Mesothelial cell of epicardium (in vitro differentiated cells): ENCODE data around the gene TBC1D5. TPM values are rescaled to one million over a fixed set of nuclear protein-coding genes. Genes with fewer than 3 reads are reported as not detected.
"Not testable (repeated sequence)": the region's sequence is repeated elsewhere in the genome, so short reads cannot be mapped to it uniquely, and the experiment has no call there.

Experiments used
- DNase-seq, 2 experiments: peaks; one replicate each; pipeline ENCODE4 v3.0.0; 2021; ENCODE audit warnings: low spot score in 2 of 2; ENCODE audit not compliant: unreplicated experiment in 2 of 2
- H3K27ac Mint-ChIP-seq: 2 replicates; pipeline ENCODE4 v1.8.0; 2021; ENCODE audit warnings: mixed read lengths
- H3K27me3 Mint-ChIP-seq: 2 replicates; pipeline ENCODE4 v1.8.0; 2021; ENCODE audit warnings: low read depth, mixed read lengths
- H3K36me3 Mint-ChIP-seq: 2 replicates; pipeline ENCODE4 v1.8.0; 2021; ENCODE audit warnings: mixed read lengths
- H3K4me1 Mint-ChIP-seq: 2 replicates; pipeline ENCODE4 v1.8.0; 2021; ENCODE audit warnings: mixed read lengths
- H3K4me3 Mint-ChIP-seq: 2 replicates; pipeline ENCODE4 v1.8.0; 2021; ENCODE audit warnings: mild to moderate bottlenecking, moderate library complexity, mixed read lengths
- H3K9me3 Mint-ChIP-seq: 2 replicates; pipeline ENCODE4 v1.8.0; 2021; ENCODE audit warnings: mixed read lengths
- total RNA-seq: library from RNA; stranded (reverse); gene quantifications from 3 replicates; pipeline ENCODE4 v1.2.1, GENCODE V29; 2021
- TF ChIP-seq, protein P1 (sequence below): fragments of 200-600 bp; sonication (generic); IDR thresholded peaks from one replicate; pipeline ENCODE4 v1.5.0; 2021; ENCODE audit warnings: antibody characterized with exemption; ENCODE audit not compliant: unreplicated experiment

TBC1D5 gene, protein sequence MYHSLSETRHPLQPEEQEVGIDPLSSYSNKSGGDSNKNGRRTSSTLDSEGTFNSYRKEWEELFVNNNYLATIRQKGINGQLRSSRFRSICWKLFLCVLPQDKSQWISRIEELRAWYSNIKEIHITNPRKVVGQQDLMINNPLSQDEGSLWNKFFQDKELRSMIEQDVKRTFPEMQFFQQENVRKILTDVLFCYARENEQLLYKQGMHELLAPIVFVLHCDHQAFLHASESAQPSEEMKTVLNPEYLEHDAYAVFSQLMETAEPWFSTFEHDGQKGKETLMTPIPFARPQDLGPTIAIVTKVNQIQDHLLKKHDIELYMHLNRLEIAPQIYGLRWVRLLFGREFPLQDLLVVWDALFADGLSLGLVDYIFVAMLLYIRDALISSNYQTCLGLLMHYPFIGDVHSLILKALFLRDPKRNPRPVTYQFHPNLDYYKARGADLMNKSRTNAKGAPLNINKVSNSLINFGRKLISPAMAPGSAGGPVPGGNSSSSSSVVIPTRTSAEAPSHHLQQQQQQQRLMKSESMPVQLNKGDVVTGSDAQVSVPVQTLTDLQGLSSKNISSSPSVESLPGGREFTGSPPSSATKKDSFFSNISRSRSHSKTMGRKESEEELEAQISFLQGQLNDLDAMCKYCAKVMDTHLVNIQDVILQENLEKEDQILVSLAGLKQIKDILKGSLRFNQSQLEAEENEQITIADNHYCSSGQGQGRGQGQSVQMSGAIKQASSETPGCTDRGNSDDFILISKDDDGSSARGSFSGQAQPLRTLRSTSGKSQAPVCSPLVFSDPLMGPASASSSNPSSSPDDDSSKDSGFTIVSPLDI
- 74.9 to 75.3 TPM (median 75.0 TPM) in 3 replicates for total RNA-seq

DNA sequence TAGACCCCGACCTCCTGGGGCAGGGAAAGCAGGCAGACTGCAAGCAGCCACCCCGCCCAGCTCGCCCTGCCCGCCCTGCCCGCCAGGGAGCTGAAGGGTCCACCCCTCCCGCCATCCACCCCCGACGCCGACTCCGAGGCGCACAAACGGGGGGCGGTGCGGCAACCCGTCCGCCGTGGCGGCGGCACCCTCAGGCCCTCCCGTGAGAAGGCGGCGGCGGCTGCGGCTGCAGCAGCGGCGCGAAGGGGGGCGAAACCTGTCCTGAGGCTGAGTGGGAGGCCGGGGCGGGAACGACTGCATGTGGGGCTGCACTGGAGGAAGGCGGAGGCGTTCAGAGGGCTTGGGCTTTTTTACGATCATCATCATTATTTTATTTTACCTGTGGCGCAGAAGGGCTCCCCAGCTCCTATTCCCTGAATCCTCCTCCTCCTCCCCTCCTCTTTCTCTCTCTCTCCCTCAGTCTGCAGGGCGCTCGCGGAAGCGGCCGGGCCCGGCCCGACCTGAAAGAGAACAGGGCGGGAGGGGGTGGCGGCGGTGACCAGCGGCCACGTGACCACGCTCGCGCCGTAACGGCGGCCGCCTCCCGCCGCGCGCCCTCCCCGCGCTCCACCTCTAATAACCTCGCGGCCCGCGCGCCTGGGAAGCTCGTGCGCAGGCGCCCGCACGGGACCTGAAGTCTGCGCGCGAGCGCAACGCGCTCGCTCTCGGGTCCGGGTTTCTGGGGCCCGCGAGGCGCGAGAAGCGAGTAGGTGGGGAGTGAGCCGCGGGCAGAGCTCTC, at the start of gene TBC1D5:
Gene TBC1D5 (minus strand): TSS at position 530 of the 778 bp plus-strand sequence. CDS start 234,061 bp downstream, outside the sequence.
- Mint-ChIP-seq H3K36me3 (no peaks in the 10 kb centered on the region), H3K9me3 (no peaks in the 10 kb centered on the region), H3K4me1 (peaks cover 44% of the 10 kb centered on the region), H3K27ac (peak within 1 kb of the TSS; percentile 98), H3K4me3 (peak within 1 kb of the TSS; percentile 86), H3K27me3 (no peaks in the 10 kb centered on the region)
- TF ChIP-seq, protein P1, sequence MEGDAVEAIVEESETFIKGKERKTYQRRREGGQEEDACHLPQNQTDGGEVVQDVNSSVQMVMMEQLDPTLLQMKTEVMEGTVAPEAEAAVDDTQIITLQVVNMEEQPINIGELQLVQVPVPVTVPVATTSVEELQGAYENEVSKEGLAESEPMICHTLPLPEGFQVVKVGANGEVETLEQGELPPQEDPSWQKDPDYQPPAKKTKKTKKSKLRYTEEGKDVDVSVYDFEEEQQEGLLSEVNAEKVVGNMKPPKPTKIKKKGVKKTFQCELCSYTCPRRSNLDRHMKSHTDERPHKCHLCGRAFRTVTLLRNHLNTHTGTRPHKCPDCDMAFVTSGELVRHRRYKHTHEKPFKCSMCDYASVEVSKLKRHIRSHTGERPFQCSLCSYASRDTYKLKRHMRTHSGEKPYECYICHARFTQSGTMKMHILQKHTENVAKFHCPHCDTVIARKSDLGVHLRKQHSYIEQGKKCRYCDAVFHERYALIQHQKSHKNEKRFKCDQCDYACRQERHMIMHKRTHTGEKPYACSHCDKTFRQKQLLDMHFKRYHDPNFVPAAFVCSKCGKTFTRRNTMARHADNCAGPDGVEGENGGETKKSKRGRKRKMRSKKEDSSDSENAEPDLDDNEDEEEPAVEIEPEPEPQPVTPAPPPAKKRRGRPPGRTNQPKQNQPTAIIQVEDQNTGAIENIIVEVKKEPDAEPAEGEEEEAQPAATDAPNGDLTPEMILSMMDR, result no peak
- peak; percentile 93 to 95 for DNase-seq

DNA sequence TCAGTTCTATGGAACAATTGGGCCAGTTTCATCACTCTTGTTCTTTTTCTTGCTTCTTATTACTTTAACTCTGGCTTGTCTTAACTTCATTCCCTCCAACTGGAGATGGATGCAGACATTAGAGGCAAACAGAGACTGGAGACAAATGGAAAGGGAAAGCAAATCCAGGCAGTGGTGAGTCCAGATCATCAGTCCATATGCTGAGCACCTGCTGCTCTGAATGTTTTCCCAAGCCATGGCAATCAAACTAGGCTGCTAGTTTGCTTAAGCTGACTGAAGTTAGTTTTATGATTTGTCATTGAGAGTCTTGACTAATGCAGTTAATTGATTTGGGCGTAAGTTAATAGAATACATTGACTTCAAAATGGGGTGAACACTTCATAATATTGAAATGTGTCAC, 41.0 kb upstream of the TBC1D5 start:
- H3K27ac Mint-ChIP-seq, result no peak overlapping the region
- H3K27me3 Mint-ChIP-seq, result peaks cover 2% of the 10 kb centered on the region
- no peak for DNase-seq
- H3K9me3 Mint-ChIP-seq, result peaks cover 9% of the 10 kb centered on the region
- no peaks in the 10 kb centered on the region for H3K4me1 Mint-ChIP-seq
- no peaks in the 10 kb centered on the region for H3K36me3 Mint-ChIP-seq
- H3K4me3 Mint-ChIP-seq, result no peak overlapping the region
- TF ChIP-seq, protein P1, result no peak

DNA sequence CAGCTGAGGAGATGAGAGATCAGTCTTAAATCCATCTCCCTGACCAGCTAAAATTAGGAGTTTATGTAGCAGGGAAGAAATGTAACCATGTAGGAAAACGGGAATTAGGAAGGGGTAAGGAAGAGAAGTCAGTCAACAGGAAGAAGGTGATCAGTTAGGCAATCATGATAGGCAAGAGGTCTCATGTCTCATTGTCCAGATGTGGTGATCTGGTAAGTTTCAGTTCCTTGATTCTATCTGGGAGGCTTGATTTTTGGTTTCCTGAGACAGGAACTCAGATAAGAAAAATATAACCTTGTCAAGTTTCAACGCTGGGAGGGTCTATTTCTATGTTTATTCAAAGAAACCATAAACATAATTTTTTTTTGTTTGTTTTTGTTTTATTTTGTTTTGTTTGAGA, 40.3 kb upstream of the TBC1D5 start:
- no peak overlapping the region for H3K27ac Mint-ChIP-seq
- no peaks in the 10 kb centered on the region for H3K36me3 Mint-ChIP-seq
- no peak for DNase-seq
- H3K9me3 Mint-ChIP-seq, result peaks cover 9% of the 10 kb centered on the region
- H3K4me1 Mint-ChIP-seq, result no peaks in the 10 kb centered on the region
- no peak overlapping the region for H3K4me3 Mint-ChIP-seq
- H3K27me3 Mint-ChIP-seq, result peaks cover 2% of the 10 kb centered on the region
- TF ChIP-seq, protein P1, result no peak

DNA sequence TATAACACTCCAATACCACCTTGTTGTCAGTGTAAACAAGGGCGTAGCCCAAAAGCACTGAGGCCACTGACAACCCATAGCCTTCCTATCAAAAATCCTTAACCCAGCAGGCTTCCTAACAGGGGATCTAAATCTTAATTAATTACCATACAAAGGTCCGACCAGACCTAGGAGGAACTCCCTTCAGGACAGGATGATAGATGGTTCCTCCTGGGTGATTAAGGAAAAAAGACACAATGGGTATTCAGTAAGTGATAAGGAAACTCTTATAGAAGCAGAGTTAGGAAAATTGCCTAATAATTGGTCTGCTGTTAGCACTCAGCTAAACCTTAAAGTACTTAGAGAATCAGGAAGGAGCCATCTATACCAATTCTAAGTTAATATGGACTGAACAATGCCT, 37.9 kb upstream of the TBC1D5 start:
- not testable (repeated sequence) for H3K4me1 Mint-ChIP-seq, H3K27me3 Mint-ChIP-seq, H3K36me3 Mint-ChIP-seq, H3K27ac Mint-ChIP-seq, DNase-seq, H3K4me3 Mint-ChIP-seq, H3K9me3 Mint-ChIP-seq

DNA sequence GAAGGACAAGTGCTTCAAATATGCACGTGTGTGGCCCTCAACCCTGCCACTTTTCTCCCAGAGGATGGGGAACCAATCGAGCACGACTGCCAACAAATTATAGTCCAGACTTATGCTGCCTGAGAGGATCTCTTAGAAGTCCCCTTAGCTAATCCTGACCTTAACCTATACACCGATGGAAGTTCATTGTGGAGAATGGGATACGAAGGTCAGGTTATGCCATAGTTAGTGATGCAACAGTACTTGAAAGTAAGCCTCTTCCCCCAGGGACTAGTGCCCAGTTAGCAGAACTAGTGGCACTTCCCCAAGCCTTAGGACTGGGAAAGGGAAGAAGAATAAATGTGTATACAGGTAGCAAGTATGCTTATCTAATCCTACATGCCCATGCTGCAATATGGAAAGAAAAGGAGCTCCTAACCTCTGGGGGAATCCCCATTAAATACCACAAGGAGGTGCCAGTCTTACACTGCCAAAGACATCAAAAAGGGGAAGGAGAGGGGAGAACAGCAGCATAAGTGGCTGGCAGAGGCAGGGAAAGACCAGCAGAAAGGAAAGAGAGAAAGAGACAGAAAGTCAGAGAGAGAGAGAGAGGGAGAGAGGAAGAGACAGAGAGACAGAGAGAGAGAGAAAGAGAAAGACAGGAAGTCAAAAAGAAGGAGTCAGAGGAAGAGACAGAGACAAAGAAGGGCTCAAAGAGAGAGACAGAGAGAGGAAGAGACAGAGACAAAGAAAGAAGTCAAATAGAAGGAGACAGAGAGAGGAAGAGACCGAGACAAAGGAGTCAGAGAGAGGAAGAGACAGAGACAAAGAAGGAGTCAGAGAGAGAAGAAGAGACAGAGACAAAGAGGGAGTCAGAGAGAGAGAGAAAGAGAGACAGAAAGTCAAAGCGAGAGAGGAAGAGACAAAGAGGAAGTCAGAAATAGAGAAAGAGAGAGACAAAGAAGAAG, 37.1 kb upstream of the TBC1D5 start:
- not testable (repeated sequence) for H3K4me1 Mint-ChIP-seq, DNase-seq, H3K27me3 Mint-ChIP-seq, H3K27ac Mint-ChIP-seq, H3K4me3 Mint-ChIP-seq, H3K9me3 Mint-ChIP-seq, H3K36me3 Mint-ChIP-seq

DNA sequence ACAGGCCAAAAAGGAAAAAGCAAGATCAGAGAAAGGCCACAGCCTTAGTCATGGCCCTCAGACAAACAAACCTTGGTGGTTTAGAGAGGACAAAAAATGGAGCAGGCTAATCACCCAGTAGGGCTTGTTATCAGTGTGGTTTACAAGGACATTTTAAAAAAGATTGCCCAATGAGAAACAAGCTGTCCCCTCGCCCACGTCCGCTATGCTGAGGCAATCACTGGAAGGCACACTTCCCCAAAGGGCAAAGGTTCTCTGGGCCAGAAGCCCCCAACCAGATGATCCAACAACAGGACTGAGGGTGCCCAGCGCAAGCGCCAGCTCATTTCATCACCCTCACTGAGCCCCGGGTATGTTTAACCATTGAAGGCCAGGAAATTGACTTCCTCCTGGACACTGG, 34.9 kb upstream of the TBC1D5 start:
- H3K9me3 Mint-ChIP-seq, H3K27me3 Mint-ChIP-seq, H3K4me3 Mint-ChIP-seq, H3K4me1 Mint-ChIP-seq, DNase-seq, H3K36me3 Mint-ChIP-seq, H3K27ac Mint-ChIP-seq: not testable (repeated sequence)
